Caco-2 (cell line): ENCODE results near the gene CAMSAP3. TPM values are rescaled to one million over a fixed set of nuclear protein-coding genes. Genes with fewer than 3 reads are reported as not detected.
"Not testable (repeated sequence)": the region's sequence is repeated elsewhere in the genome, so short reads cannot be mapped to it uniquely, and the experiment has no call there.

Source experiments
- BruUV-seq: library from RNA; stranded (reverse); fragments of 400-500 nt; replicated peaks from 2 replicates; lab custom pipeline; 2021; lab: Mats Ljungman, UMichigan
- CTCF ChIA-PET: fragments of 300-600 bp; sonication (Branson Sonifier 250); formaldehyde crosslinking; loops from one replicate; lab custom pipeline; 2022; ENCODE audit warnings: antibody characterized with exemption; lab: Charles Lee
- POLR2A ChIA-PET: fragments of 300-600 bp; sonication (Branson Sonifier 250); formaldehyde crosslinking; loops from one replicate; lab custom pipeline; 2022; ENCODE audit warnings: antibody characterized with exemption; lab: Charles Lee
- DNase-seq, 2 experiments: peaks; one replicate each; pipeline versions ENCODE4 v3.0.0 to v3.0.0-alpha.2; 2020 to 2022
- H3K27me3 ChIP-seq: replicated peaks from 2 replicates; pipeline ENCODE4 v1.6.0; 2011; ENCODE audit warnings: low read length; ENCODE audit not compliant: control insufficient read depth, insufficient read depth
- H3K36me3 ChIP-seq: 2 replicates; pipeline ENCODE4 v1.5.1; 2011; ENCODE audit warnings: low read length; ENCODE audit not compliant: control insufficient read depth, insufficient read depth
- H3K4me1 ChIP-seq: fragments of 250-450 bp; sonication (Bioruptor Pico); 2 replicates; pipeline ENCODE4 v1.5.1; 2020; ENCODE audit warnings: mild to moderate bottlenecking
- H3K4me3 ChIP-seq: 2 replicates; pipeline ENCODE4 v1.5.1; 2011; ENCODE audit warnings: low read depth, mild to moderate bottlenecking, control low read depth, low read length
- H3K9me3 ChIP-seq: fragments of 250-450 bp; sonication (Bioruptor Pico); 2 replicates; pipeline ENCODE4 v1.5.1; 2020; ENCODE audit warnings: mild to moderate bottlenecking, moderate library complexity
- H3K27ac Mint-ChIP-seq: one replicate; pipeline ENCODE4 v1.8.0; 2022; ENCODE audit warnings: mixed read lengths; ENCODE audit not compliant: unreplicated experiment
- H3K27me3 Mint-ChIP-seq: one replicate; pipeline ENCODE4 v1.8.0; 2022; ENCODE audit warnings: mixed read lengths; ENCODE audit not compliant: insufficient read depth, unreplicated experiment
- H3K36me3 Mint-ChIP-seq: one replicate; pipeline ENCODE4 v1.8.0; 2022; ENCODE audit warnings: mild to moderate bottlenecking, mixed read lengths; ENCODE audit not compliant: insufficient read depth, unreplicated experiment
- H3K4me1 Mint-ChIP-seq: one replicate; pipeline ENCODE4 v1.8.0; 2022; ENCODE audit warnings: low read depth, mixed read lengths; ENCODE audit not compliant: unreplicated experiment
- H3K4me3 Mint-ChIP-seq: one replicate; pipeline ENCODE4 v1.8.0; 2022; ENCODE audit warnings: mild to moderate bottlenecking, moderate library complexity, mixed read lengths; ENCODE audit not compliant: unreplicated experiment
- H3K9me3 Mint-ChIP-seq: one replicate; pipeline ENCODE4 v1.8.0; 2022; ENCODE audit warnings: mixed read lengths; ENCODE audit not compliant: unreplicated experiment
- CTCF ChIP-seq, 2 experiments: fragments of 200-600 bp in 1 of 2; IDR thresholded peaks; 1 replicate in 1 of 2; 2 replicates in 1 of 2; pipeline versions ENCODE4 v1.5.1 to v1.8.0; 2011 to 2022; ENCODE audit warnings: antibody characterized with exemption in 1 of 2, control low read depth in 1 of 2, inconsistent platforms in 1 of 2, low read depth in 1 of 2, low read length in 1 of 2, mild to moderate bottlenecking in 1 of 2, moderate library complexity in 1 of 2; ENCODE audit not compliant: insufficient read depth in 1 of 2, severe bottlenecking in 1 of 2, unreplicated experiment in 1 of 2
- intact Hi-C: fragments of 100-400 bp; cut with micrococcal nuclease; formaldehyde crosslinking; loops from one replicate; pipeline ENCODE4 v1.10.0; 2022; ENCODE audit not compliant: unreplicated experiment
- total RNA-seq: library from RNA; stranded (reverse); gene quantifications from 2 replicates; pipeline ENCODE4 v1.2.3, GENCODE V29; 2022

CAMSAP3 gene
- total RNA-seq, 1 experiment from 2014 or later, result 60.5 TPM

GRCh38 chr19:7641290-7642276 is 45.9 kb downstream of the CAMSAP3 start:
- DNase-seq, result no peak
- H3K9me3 ChIP-seq, result no peaks in the 10 kb centered on the region
- H3K4me1 Mint-ChIP-seq, result no peaks in the 10 kb centered on the region
- peak in 1 of 2 experiments; percentile 7 for TF ChIP-seq CTCF (IDR thresholded peaks at IDR 0.05; ENCODE audit: insufficient read depth in 1 of 2, low read depth in 1 of 2, low read length in 1 of 2, severe bottlenecking in 1 of 2, unreplicated experiment in 1 of 2)
- peaks cover 24% of the 10 kb centered on the region for H3K36me3 Mint-ChIP-seq
- no peak overlapping the region for H3K4me3 ChIP-seq
- H3K27ac Mint-ChIP-seq, result no peak overlapping the region
- intact Hi-C loops, result no loop called here
- H3K36me3 ChIP-seq, result peaks cover 2% of the 10 kb centered on the region
- POLR2A ChIA-PET, result interaction anchor here (0.6 to 0.8 kb wide), 3 partner anchors 39 to 158 kb away, joined by 3 read pairs; partner anchors contain the start of gene TRAPPC5
- H3K4me3 Mint-ChIP-seq, result no peak overlapping the region
- H3K4me1 ChIP-seq, result peaks cover 1% of the 10 kb centered on the region; the same call in 1 of the 2 replicates
- no peaks in the 10 kb centered on the region for H3K27me3 ChIP-seq
- CTCF ChIA-PET, result interaction anchor here (1.4 to 1.5 kb wide), 2 partner anchors 39 to 73 kb away, joined by 5 to 6 read pairs; partner anchors contain the start of gene TRAPPC5
- H3K27me3 Mint-ChIP-seq, result no peaks in the 10 kb centered on the region
- peaks cover 9% of the 10 kb centered on the region for H3K9me3 Mint-ChIP-seq
- BruUV-seq, result no TSS peak

GRCh38 chr19:7642295-7643030 is 46.8 kb downstream of the CAMSAP3 start:
- H3K4me3 Mint-ChIP-seq, result no peak overlapping the region
- Histone ChIP-seq H3K4me3 (no peak overlapping the region), H3K36me3 (peaks cover 2% of the 10 kb centered on the region), H3K9me3 (no peaks in the 10 kb centered on the region), H3K4me1 (no peaks in the 10 kb centered on the region), H3K27me3 (no peaks in the 10 kb centered on the region)
- peaks cover 16% of the 10 kb centered on the region for H3K36me3 Mint-ChIP-seq
- H3K27ac Mint-ChIP-seq, result no peak overlapping the region
- peaks cover 9% of the 10 kb centered on the region for H3K9me3 Mint-ChIP-seq
- DNase-seq, result no peak
- ChIA-PET POLR2A (interaction anchor here (0.6 kb wide), 1 partner anchor 74 kb away, joined by 3 read pairs; no protein-coding TSS in a partner anchor), CTCF (interaction anchor here (1.4 to 1.5 kb wide), 2 partner anchors 38 to 74 kb away, joined by 5 to 6 read pairs; partner anchors contain the start of gene TRAPPC5)
- no peak for TF ChIP-seq CTCF (IDR thresholded peaks at IDR 0.05; ENCODE audit: insufficient read depth in 1 of 2, low read depth in 1 of 2, low read length in 1 of 2, severe bottlenecking in 1 of 2, unreplicated experiment in 1 of 2)
- intact Hi-C loops, result no loop called here
- H3K27me3 Mint-ChIP-seq, result no peaks in the 10 kb centered on the region
- H3K4me1 Mint-ChIP-seq, result no peaks in the 10 kb centered on the region
- BruUV-seq, result no TSS peak

GRCh38 chr19:7643031-7643415 is 47.4 kb downstream of the CAMSAP3 start:
- DNase-seq, result no peak
- Mint-ChIP-seq H3K36me3 (peaks cover 13% of the 10 kb centered on the region), H3K9me3 (peaks cover 9% of the 10 kb centered on the region), H3K27ac (peak overlapping the region; percentile 57), H3K4me1 (no peaks in the 10 kb centered on the region), H3K27me3 (no peaks in the 10 kb centered on the region), H3K4me3 (no peak overlapping the region)
- CTCF ChIA-PET, result no interaction called here
- no peaks in the 10 kb centered on the region for H3K9me3 ChIP-seq
- POLR2A ChIA-PET, result no interaction called here
- intact Hi-C loops, result no loop called here
- no peak overlapping the region for H3K4me3 ChIP-seq
- no TSS peak for BruUV-seq
- H3K27me3 ChIP-seq, result no peaks in the 10 kb centered on the region
- H3K36me3 ChIP-seq, result peaks cover 2% of the 10 kb centered on the region
- no peak for TF ChIP-seq CTCF (IDR thresholded peaks at IDR 0.05; ENCODE audit: insufficient read depth in 1 of 2, low read depth in 1 of 2, low read length in 1 of 2, severe bottlenecking in 1 of 2, unreplicated experiment in 1 of 2)
- no peaks in the 10 kb centered on the region for H3K4me1 ChIP-seq

GRCh38 chr19:7643629-7644549 is 48.2 kb downstream of the CAMSAP3 start:
- H3K4me3 Mint-ChIP-seq, H3K4me3 ChIP-seq, H3K36me3 ChIP-seq, H3K9me3 ChIP-seq, H3K4me1 Mint-ChIP-seq, H3K9me3 Mint-ChIP-seq, H3K27me3 Mint-ChIP-seq, intact Hi-C loops, BruUV-seq, H3K4me1 ChIP-seq, H3K27me3 ChIP-seq: not testable (repeated sequence)
- DNase-seq, result peak; percentile 28 to 71
- Mint-ChIP-seq H3K36me3 (peaks cover 13% of the 10 kb centered on the region), H3K27ac (peak overlapping the region; percentile 57)
- ChIA-PET POLR2A (interaction anchor here (0.7 kb wide), 1 partner anchor 10 kb away, joined by 9 read pairs; no protein-coding TSS in a partner anchor), CTCF (interaction anchor here (0.9 kb wide), 1 partner anchor 37 kb away, joined by 5 read pairs; the partner anchor contains the start of gene TRAPPC5)
